Breast epithelium (tissue), 4 donors: ENCODE results near the gene TRIM61. TPM values are rescaled to one million over a fixed set of nuclear protein-coding genes. Genes with fewer than 3 reads are reported as not detected.

ENCODE experiments used
- DNase-seq, 2 donors: peaks; one replicate each; pipeline ENCODE4 v3.0.0-alpha.2; 2019; ENCODE audit warnings: low spot score in 2 of 2
- H3K27ac ChIP-seq, 2 donors: fragments of 200-600 bp; sonication (generic) in 1 of 2; one replicate each; pipeline ENCODE4 v1.5.1; 2016 to 2019; ENCODE audit warnings: mild to moderate bottlenecking in 1 of 2
- H3K27me3 ChIP-seq, 2 donors: fragments of 200-600 bp; sonication (generic) in 1 of 2; one replicate each; pipeline versions ENCODE4 v1.5.1 to v1.6.0; 2017 to 2019; ENCODE audit warnings: control low read depth in 1 of 2, mild to moderate bottlenecking in 1 of 2
- H3K36me3 ChIP-seq: fragments of 200-600 bp; one replicate; pipeline ENCODE4 v1.5.1; 2019
- H3K4me1 ChIP-seq, 2 donors: fragments of 200-600 bp; sonication (generic); one replicate each; pipeline ENCODE4 v1.5.1; 2016 to 2019; ENCODE audit warnings: control low read depth in 1 of 2
- H3K4me3 ChIP-seq, 3 donors: fragments of 200-600 bp; sonication (generic); 1 replicate in 2 of 3; 2 replicates in 1 of 3; pipeline ENCODE4 v1.5.1; 2016 to 2019; ENCODE audit warnings: mild to moderate bottlenecking in 3 of 3, moderate library complexity in 2 of 3
- H3K9me3 ChIP-seq, 2 donors: fragments of 200-600 bp; sonication (generic) in 1 of 2; one replicate each; pipeline ENCODE4 v1.5.1; 2016 to 2019; ENCODE audit warnings: control low read depth in 1 of 2
- CTCF ChIP-seq, 3 donors: fragments of 450-650 bp; IDR thresholded peaks; one replicate each; pipeline ENCODE4 v1.5.1; 2016 to 2017; ENCODE audit warnings: antibody characterized with exemption in 3 of 3, mild to moderate bottlenecking in 3 of 3, moderate library complexity in 3 of 3
- POLR2A ChIP-seq: fragments of 450-650 bp; IDR thresholded peaks from one replicate; pipeline ENCODE4 v1.6.1; 2016; ENCODE audit warnings: antibody characterized with exemption, mild to moderate bottlenecking, moderate library complexity
- POLR2AphosphoS5 ChIP-seq, 3 donors: sonication (generic); formaldehyde crosslinking; IDR thresholded peaks; one replicate each; pipeline ENCODE4 v1.6.1; 2017; ENCODE audit warnings: antibody characterized with exemption in 3 of 3
- intact Hi-C: fragments of 100-400 bp; cut with DNase I; formaldehyde crosslinking; loops from one replicate; pipeline ENCODE4 v1.15.1; 2023; ENCODE audit warnings: low total_unique reads
- total RNA-seq, 3 donors: library from RNA; depleted of rRNA; stranded (reverse); fragments of >200 nt; gene quantifications; one replicate each; pipeline ENCODE4 v1.1.0, GENCODE V29; 2016

TRIM61 gene
- total RNA-seq, 3 donors from 2014 or later = 0.33 to 0.96 (median 0.44) TPM

GRCh38 chr4:165010991-165011390, 33.5 kb upstream of the TRIM61 start:
- H3K27ac ChIP-seq = no peak overlapping the region
- no peaks in the 10 kb centered on the region for H3K4me1 ChIP-seq
- intact Hi-C loops = no loop called here
- no peaks in the 10 kb centered on the region for H3K27me3 ChIP-seq
- TF ChIP-seq CTCF (IDR thresholded peaks at IDR 0.05) (no peak), POLR2A (no peak), POLR2AphosphoS5 (IDR thresholded peaks at IDR 0.05) (no peak)
- no peak for DNase-seq
- H3K36me3 ChIP-seq = no peaks in the 10 kb centered on the region
- H3K9me3 ChIP-seq = no peaks in the 10 kb centered on the region
- H3K4me3 ChIP-seq = no peak overlapping the region

DNA sequence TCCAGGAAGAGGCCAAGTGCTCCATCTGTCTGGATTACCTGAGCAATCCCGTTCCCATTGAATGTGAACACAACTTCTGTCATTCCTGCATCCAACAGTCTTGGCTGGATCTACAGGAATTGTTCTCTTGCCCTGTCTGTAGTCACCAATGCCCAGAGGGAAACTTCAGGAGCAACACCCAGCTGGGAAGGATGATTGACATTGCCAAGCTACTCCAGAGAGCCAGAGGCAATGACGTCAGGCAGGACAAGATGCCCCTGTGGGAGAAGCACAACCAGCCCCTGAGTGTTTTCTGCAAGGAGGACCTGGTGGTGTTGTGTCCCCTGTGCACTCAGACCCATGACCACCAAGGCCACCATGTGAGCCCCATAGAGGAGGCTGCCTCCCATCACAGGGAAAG, 33.0 kb upstream of the TRIM61 start:
- intact Hi-C loops = no loop called here
- Histone ChIP-seq H3K27me3 (no peaks in the 10 kb centered on the region), H3K9me3 (no peaks in the 10 kb centered on the region), H3K4me1 (no peaks in the 10 kb centered on the region), H3K4me3 (no peak overlapping the region), H3K36me3 (no peaks in the 10 kb centered on the region), H3K27ac (no peak overlapping the region)
- no peak for TF ChIP-seq CTCF (IDR thresholded peaks at IDR 0.05)
- TF ChIP-seq POLR2AphosphoS5 (IDR thresholded peaks at IDR 0.05) = no peak
- DNase-seq = no peak

- Histone ChIP-seq H3K36me3 (no peaks in the 10 kb centered on the region), H3K4me1 (no peaks in the 10 kb centered on the region), H3K27me3 (no peaks in the 10 kb centered on the region), H3K9me3 (no peaks in the 10 kb centered on the region), H3K27ac (no peak overlapping the region), H3K4me3 (no peak overlapping the region)
- DNase-seq = no peak
- TF ChIP-seq CTCF (IDR thresholded peaks at IDR 0.05) = no peak
- no peak for TF ChIP-seq POLR2AphosphoS5 (IDR thresholded peaks at IDR 0.05)
- TF ChIP-seq POLR2A = no peak
- intact Hi-C loops = loop anchor here (5.0 kb wide), 1 partner anchor 1527 kb away; no protein-coding TSS in a partner anchor
These were observed 32.2 kb upstream of the TRIM61 start for GRCh38 chr4:165009493-165010227.

DNA sequence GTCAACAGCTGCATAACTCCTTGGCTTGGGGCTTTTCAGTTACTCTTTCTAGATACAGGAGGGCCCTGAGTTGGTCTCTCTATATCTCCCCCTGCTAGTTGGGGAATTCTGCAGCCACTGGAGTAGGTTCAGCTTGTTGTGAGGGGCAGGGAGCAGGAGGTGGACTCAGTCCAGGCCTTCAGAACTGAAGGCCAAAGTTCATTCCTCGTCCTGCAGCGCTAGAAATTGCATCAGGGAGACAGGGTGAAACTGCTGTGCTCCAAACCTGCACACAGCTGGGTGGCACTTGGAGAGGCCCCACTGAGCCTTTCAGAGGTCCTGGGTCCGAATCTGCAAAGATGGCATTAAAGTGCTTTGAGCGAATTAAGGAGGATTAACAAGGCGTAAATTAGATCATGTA, 29.4 kb upstream of the TRIM61 start:
- Histone ChIP-seq H3K9me3 (no peaks in the 10 kb centered on the region), H3K27me3 (no peaks in the 10 kb centered on the region), H3K4me3 (no peak overlapping the region), H3K36me3 (no peaks in the 10 kb centered on the region), H3K27ac (no peak overlapping the region), H3K4me1 (no peaks in the 10 kb centered on the region)
- intact Hi-C loops = loop anchor here (5.0 kb wide), 1 partner anchor 1525 kb away; no protein-coding TSS in a partner anchor
- TF ChIP-seq CTCF (IDR thresholded peaks at IDR 0.05) (no peak), POLR2A (no peak), POLR2AphosphoS5 (IDR thresholded peaks at IDR 0.05) (no peak)
- no peak for DNase-seq

DNA sequence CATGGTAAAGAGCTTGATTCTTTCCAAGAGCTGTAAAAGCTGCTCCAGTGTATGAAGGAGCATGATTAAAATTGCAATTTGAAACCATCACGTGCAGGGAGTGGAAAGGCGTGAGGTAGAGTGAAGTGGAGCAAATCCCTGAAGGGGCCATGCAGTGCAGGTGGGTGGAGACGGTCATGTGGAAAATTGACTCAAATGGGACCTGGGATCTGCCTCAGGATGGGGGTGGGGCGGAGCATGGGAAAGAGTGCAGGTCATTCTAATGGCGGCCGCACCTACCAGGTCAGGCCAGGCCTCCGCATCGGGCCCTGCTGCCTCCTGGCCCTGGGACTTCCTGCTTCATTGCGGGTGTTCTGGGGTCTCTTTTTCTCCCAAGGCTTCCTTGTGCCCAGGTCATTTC, 29.0 kb upstream of the TRIM61 start:
- TF ChIP-seq POLR2A = no peak
- TF ChIP-seq CTCF (IDR thresholded peaks at IDR 0.05) = no peak
- TF ChIP-seq POLR2AphosphoS5 (IDR thresholded peaks at IDR 0.05) = no peak
- intact Hi-C loops = loop anchor here (5.0 kb wide), 1 partner anchor 1524 kb away; no protein-coding TSS in a partner anchor
- Histone ChIP-seq H3K9me3 (no peaks in the 10 kb centered on the region), H3K4me3 (no peak overlapping the region), H3K4me1 (no peaks in the 10 kb centered on the region), H3K27me3 (no peaks in the 10 kb centered on the region), H3K27ac (no peak overlapping the region), H3K36me3 (no peaks in the 10 kb centered on the region)
- no peak for DNase-seq
